K562 (cell line): Measurements from ENCODE around the gene MYOG. TPM values are rescaled to one million over a fixed set of nuclear protein-coding genes. Genes with fewer than 3 reads are reported as not detected.

Source experiments
- ATAC-seq: fragments of 200-7000 bp; cut with Tn5 transposase; 3 replicates; pipeline ENCODE4 v1.9.1; 2020; ENCODE audit warnings: moderate library complexity
- BruUV-seq: library from RNA; stranded (reverse); fragments of 400-500 nt; replicated peaks from 2 replicates; lab custom pipeline; 2021; lab: Mats Ljungman, UMichigan
- CTCF ChIA-PET: fragments of 300-600 bp; formaldehyde crosslinking; extraction: SDS; loops from one replicate; lab custom pipeline; 2021; ENCODE audit warnings: low intra/inter-chr PET ratio; lab: Yijun Ruan, JAX
- POLR2A ChIA-PET: fragments of 300-600, 350-650 bp; sonication (Branson Sonifier 250); formaldehyde crosslinking; extraction: SDS; loops from one replicate; lab custom pipeline; 2021; ENCODE audit warnings: antibody characterized with exemption, inconsistent platforms; lab: Yijun Ruan, JAX
- DNase-seq, 4 experiments: peaks; one replicate each; pipeline versions ENCODE4 v3.0.0 to v3.0.0-alpha.2; 2011 to 2018; ENCODE audit warnings: low spot score in 3 of 4, mixed read lengths in 3 of 4; ENCODE audit errors: extremely low read depth in 1 of 4
- FAIRE-seq: peaks from 2 replicates; lab custom pipeline; 2011; peaks lifted over from hg19 to GRCh38; lab: Jason Lieb, UNC
- H2AFZ ChIP-seq: 2 replicates; pipeline ENCODE4 v1.6.0; 2011; ENCODE audit warnings: low read depth, low read length, control low read depth, inconsistent platforms
- H3K27ac ChIP-seq: fragments of 200-600 bp; 3 replicates; pipeline ENCODE4 v1.8.0; 2011; ENCODE audit warnings: low read depth, mild to moderate bottlenecking, control low read depth, inconsistent platforms, low read length, moderate library complexity, mixed read lengths; ENCODE audit errors: extremely low read depth
- H3K27me3 ChIP-seq, 2 experiments: fragments of 300-600 bp in 1 of 2; 2 replicates in 1 of 2; 3 replicates in 1 of 2; pipeline versions ENCODE4 v1.6.0 to v1.8.0; 2011; ENCODE audit warnings: inconsistent platforms in 2 of 2, low read length in 2 of 2, mild to moderate bottlenecking in 1 of 2, mixed read lengths in 1 of 2, moderate library complexity in 1 of 2; ENCODE audit not compliant: control insufficient read depth in 2 of 2, insufficient read depth in 2 of 2
- H3K36me3 ChIP-seq: fragments of 300-600 bp; 3 replicates; pipeline ENCODE4 v1.8.0; 2011; ENCODE audit warnings: mild to moderate bottlenecking, low read length, inconsistent platforms; ENCODE audit not compliant: control insufficient read depth, insufficient read depth
- H3K4me1 ChIP-seq, 2 experiments: fragments of 200-600 bp in 1 of 2; replicated peaks in 1 of 2; 2 replicates in 1 of 2; 3 replicates in 1 of 2; pipeline versions ENCODE4 v1.5.1 to v1.8.0; 2011; ENCODE audit warnings: inconsistent platforms in 2 of 2, low read length in 2 of 2, mild to moderate bottlenecking in 1 of 2, mixed read lengths in 1 of 2, moderate library complexity in 1 of 2; ENCODE audit not compliant: control insufficient read depth in 2 of 2, insufficient read depth in 2 of 2
- H3K4me2 ChIP-seq: 2 replicates; pipeline ENCODE4 v1.6.1; 2011; ENCODE audit warnings: low read length, control low read depth, inconsistent platforms, mixed read lengths; ENCODE audit not compliant: insufficient read depth
- H3K4me3 ChIP-seq: fragments of 200-600 bp; sonication (generic), shearing (Covaris generic); 2 replicates; pipeline ENCODE4 v1.5.1; 2016; ENCODE audit warnings: control low read depth, inconsistent platforms
- H3K79me2 ChIP-seq: fragments of 200-600 bp; 3 replicates; pipeline ENCODE4 v1.8.0; 2011; ENCODE audit warnings: low read length, inconsistent platforms; ENCODE audit not compliant: control insufficient read depth, insufficient read depth
- H3K9ac ChIP-seq, 2 experiments: 2 replicates each; pipeline versions ENCODE4 v1.6.0 to v1.6.1; 2011; ENCODE audit warnings: low read depth in 2 of 2, low read length in 2 of 2, control low read depth in 1 of 2, inconsistent platforms in 1 of 2, mild to moderate bottlenecking in 1 of 2, mixed read lengths in 1 of 2; ENCODE audit not compliant: insufficient read depth in 1 of 2
- H3K9me1 ChIP-seq: one replicate; pipeline ENCODE4 v1.6.0; 2011; ENCODE audit warnings: inconsistent platforms, mild to moderate bottlenecking, low read length, moderate library complexity; ENCODE audit not compliant: control insufficient read depth, insufficient read depth
- H3K9me3 ChIP-seq: replicated peaks from 2 replicates; pipeline ENCODE4 v1.5.1; 2011; ENCODE audit warnings: low read depth, low read length, inconsistent platforms; ENCODE audit not compliant: control insufficient read depth, insufficient read depth
- H4K20me1 ChIP-seq: replicated peaks from 2 replicates; pipeline ENCODE4 v1.6.1; 2011; ENCODE audit warnings: low read length, inconsistent platforms, mixed read lengths; ENCODE audit not compliant: control insufficient read depth, insufficient read depth
- GATAD2B ChIP-seq: fragments of 450-650 bp; IDR thresholded peaks from 2 replicates; pipeline ENCODE4 v1.6.1; 2017; ENCODE audit warnings: mild to moderate bottlenecking, borderline replicate concordance
- JUNB ChIP-seq: fragments of 450-650 bp; formaldehyde crosslinking; conservative IDR thresholded peaks from 2 replicates; pipeline ENCODE4 v1.4.0; 2020; ENCODE audit warnings: mild to moderate bottlenecking
- LCOR ChIP-seq: sonication (generic); formaldehyde crosslinking; IDR thresholded peaks from 2 replicates; pipeline ENCODE4 v1.8.0; 2022; ENCODE audit warnings: mild to moderate bottlenecking, missing genetic modification reagents
- RNF2 ChIP-seq: sonication (generic); IDR thresholded peaks from 2 replicates; pipeline ENCODE4 v1.6.1; 2016
- SMARCA5 ChIP-seq: fragments of 450-650 bp; IDR thresholded peaks from 2 replicates; pipeline ENCODE4 v1.6.1; 2016
- SOX6 ChIP-seq: fragments of 450-650 bp; IDR thresholded peaks from 2 replicates; pipeline ENCODE4 v1.6.1; 2014; ENCODE audit warnings: mild to moderate bottlenecking
- ZNF175 ChIP-seq: fragments of 200-800 bp; sonication (Bioruptor generic); IDR thresholded peaks from 2 replicates; pipeline ENCODE4 v1.6.1; 2016; ENCODE audit warnings: low read depth, mild to moderate bottlenecking, missing genetic modification characterization, missing compliant biosample characterization
- ZNF274 ChIP-seq: IDR thresholded peaks from 2 replicates; pipeline ENCODE4 v1.6.1; 2011; ENCODE audit warnings: low read depth, mild to moderate bottlenecking, low read length, moderate library complexity, borderline replicate concordance
- ZNF408 ChIP-seq: fragments of 250-450 bp; sonication (Bioruptor Pico); IDR thresholded peaks from 2 replicates; pipeline ENCODE4 v1.4.0; 2020; ENCODE audit warnings: low read depth, mild to moderate bottlenecking, moderate library complexity
- ZNF785 ChIP-seq: fragments of 250-450 bp; sonication (Bioruptor Pico); IDR thresholded peaks from 2 replicates; pipeline ENCODE4 v1.4.0; 2020; ENCODE audit warnings: mild to moderate bottlenecking
- ZNF830 ChIP-seq: fragments of 250-450 bp; sonication (Bioruptor Pico); IDR thresholded peaks from 2 replicates; pipeline ENCODE4 v1.5.0; 2021; ENCODE audit warnings: mild to moderate bottlenecking
- ZSCAN29 ChIP-seq: fragments of 450-650 bp; IDR thresholded peaks from 2 replicates; pipeline ENCODE4 v1.6.1; 2017
- WGBS: fragments of 100-300 bp; shearing (Covaris generic); methylation state at CpG from one replicate; pipeline ENCODE4 v1.1.6; 2016; ENCODE audit warnings: low coverage, mixed read lengths; ENCODE audit not compliant: insufficient coverage; ENCODE audit errors: missing lambda C conversion rate; 5-methylcytosine and 5-hydroxymethylcytosine counted together
- in situ Hi-C: fragments of 300-500 bp; cut with MboI; formaldehyde crosslinking; loops from 4 replicates; pipeline ENCODE4 v1.15.0; 2018; ENCODE audit warnings: inconsistent platforms, mixed read lengths
- intact Hi-C: fragments of 100-400 bp; cut with micrococcal nuclease; formaldehyde crosslinking; loops from 2 replicates; pipeline ENCODE4 v1.14.2; 2022
- polyA plus RNA-seq, 8 experiments: library from polyadenylated mRNA; depleted of rRNA in 4 of 8; stranded (reverse) in 5 of 8; unstranded in 3 of 8; fragments of >200 nt; fragmentation: Nextera tagmentation in 2 of 8; fragmentation: Illumina TruSeq in 1 of 8; extraction: Ambion mirVana in 2 of 8; extraction: Trizol in 1 of 8; gene quantifications; 2 replicates each; pipeline versions ENCODE4 v1.2.1 to v1.2.3, GENCODE V29; 2011 to 2014; ENCODE audit warnings: inconsistent platforms in 1 of 8, missing spikeins in 1 of 8
- total RNA-seq, 7 experiments: library from RNA; depleted of rRNA in 6 of 7; stranded (reverse); fragments of >200 nt in 6 of 7; fragmentation: Illumina TruSeq in 2 of 7; extraction: Trizol in 2 of 7; gene quantifications; 2 replicates each; pipeline versions ENCODE4 v1.2.1 to v1.2.3, GENCODE V29; 2011 to 2021; ENCODE audit warnings: low replicate concordance in 1 of 7
- TF ChIP-seq, protein P1 (sequence below): fragments of 450-650 bp; conservative IDR thresholded peaks from 2 replicates; pipeline ENCODE4 v1.6.1; 2016; ENCODE audit warnings: missing genetic modification characterization, low read depth, mild to moderate bottlenecking, missing compliant biosample characterization, moderate library complexity
- TF ChIP-seq, protein P2 (sequence below): sonication (generic); formaldehyde crosslinking; IDR thresholded peaks from 2 replicates; pipeline ENCODE4 v1.8.1; 2023; ENCODE audit warnings: missing genetic modification reagents, mild to moderate bottlenecking, borderline replicate concordance
- TF ChIP-seq, protein P3 (sequence below): fragments of 450-650 bp; IDR thresholded peaks from 2 replicates; pipeline ENCODE4 v1.6.1; 2016; ENCODE audit warnings: borderline replicate concordance

MYOG gene
- total and polyA plus RNA-seq, 9 of the 15 experiments (the other 6 are each of a cell fraction or from before 2014, with no cell fraction given), result not detected

DNA sequence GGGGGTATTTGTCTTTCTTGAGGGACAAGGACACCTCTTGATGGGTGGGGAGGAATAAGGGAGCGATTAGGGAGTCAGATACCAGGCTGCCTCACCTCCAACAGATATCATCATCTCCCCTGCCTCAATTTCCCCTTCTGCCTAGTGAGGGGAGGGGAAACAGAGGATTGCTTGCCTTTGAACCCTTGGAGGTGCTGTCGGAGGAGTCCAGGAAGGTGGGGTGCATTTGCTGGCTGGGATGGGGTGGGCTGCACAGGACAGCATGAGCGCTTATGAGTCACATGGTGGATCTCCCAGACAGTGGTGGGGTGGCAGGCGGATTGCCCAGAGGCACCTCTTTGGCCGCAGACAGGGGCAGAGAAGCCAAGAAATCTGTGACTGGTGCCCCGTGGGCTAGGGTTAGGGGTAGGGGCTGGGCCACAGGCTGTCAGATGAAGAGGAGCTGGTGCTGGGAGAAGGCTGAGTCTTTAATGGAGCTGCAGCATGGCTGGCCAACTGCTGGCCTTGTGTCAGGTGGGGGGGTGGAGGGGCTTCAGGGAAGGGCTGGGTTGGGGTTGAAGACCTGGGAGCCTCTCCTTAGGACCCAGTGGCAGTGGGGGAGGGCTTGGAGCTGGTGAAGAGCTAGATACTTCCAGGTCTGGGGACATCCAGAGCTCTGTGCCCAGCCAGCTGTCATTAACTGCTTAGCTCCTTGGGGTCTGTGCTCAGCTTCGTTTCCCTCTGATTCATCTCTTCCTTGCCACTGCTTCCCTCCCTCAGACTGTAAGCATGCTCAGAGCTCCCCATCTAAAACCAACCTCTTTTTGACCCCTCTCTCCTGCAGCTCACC is 34.7 kb upstream of the MYOG start:
- Histone ChIP-seq H3K27ac (no peak overlapping the region), H3K9ac (no peak overlapping the region), H3K27me3 (peaks cover 3 to 59% of the 10 kb centered on the region in 2 experiments; a peak in 3 of 5 replicates), H3K4me1 (peaks cover 0 to 5% of the 10 kb centered on the region in 2 experiments; a peak in 1 of 5 replicates), H4K20me1 (peaks cover 7% of the 10 kb centered on the region), H3K9me1 (peaks cover 3% of the 10 kb centered on the region), H3K4me3 (no peak overlapping the region), H3K4me2 (no peak overlapping the region), H2AFZ (no peak overlapping the region), H3K9me3 (no peaks in the 10 kb centered on the region), H3K36me3 (no peaks in the 10 kb centered on the region), H3K79me2 (no peaks in the 10 kb centered on the region)
- POLR2A ChIA-PET, result interaction anchor here (0.5 to 0.7 kb wide), 2 partner anchors 13 to 31 kb away, joined by 3 to 4 read pairs; no protein-coding TSS in a partner anchor
- WGBS, result 0% methylated on average over 7 of the region's 7 CpGs
- DNase-seq (no peak), ATAC-seq (no peak), FAIRE-seq (no peak)
- in situ Hi-C loops, result no loop called here
- intact Hi-C loops, result no loop called here
- no TSS peak for BruUV-seq
- CTCF ChIA-PET, result no interaction called here
- no peak for TF ChIP-seq SOX6
- TF ChIP-seq GATAD2B, result no peak
- TF ChIP-seq ZNF785 (CRISPR knock-in tag), result no peak
- TF ChIP-seq, protein P1, sequence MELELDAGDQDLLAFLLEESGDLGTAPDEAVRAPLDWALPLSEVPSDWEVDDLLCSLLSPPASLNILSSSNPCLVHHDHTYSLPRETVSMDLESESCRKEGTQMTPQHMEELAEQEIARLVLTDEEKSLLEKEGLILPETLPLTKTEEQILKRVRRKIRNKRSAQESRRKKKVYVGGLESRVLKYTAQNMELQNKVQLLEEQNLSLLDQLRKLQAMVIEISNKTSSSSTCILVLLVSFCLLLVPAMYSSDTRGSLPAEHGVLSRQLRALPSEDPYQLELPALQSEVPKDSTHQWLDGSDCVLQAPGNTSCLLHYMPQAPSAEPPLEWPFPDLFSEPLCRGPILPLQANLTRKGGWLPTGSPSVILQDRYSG, result no peak
- no peak for TF ChIP-seq ZSCAN29
- TF ChIP-seq, protein P2, sequence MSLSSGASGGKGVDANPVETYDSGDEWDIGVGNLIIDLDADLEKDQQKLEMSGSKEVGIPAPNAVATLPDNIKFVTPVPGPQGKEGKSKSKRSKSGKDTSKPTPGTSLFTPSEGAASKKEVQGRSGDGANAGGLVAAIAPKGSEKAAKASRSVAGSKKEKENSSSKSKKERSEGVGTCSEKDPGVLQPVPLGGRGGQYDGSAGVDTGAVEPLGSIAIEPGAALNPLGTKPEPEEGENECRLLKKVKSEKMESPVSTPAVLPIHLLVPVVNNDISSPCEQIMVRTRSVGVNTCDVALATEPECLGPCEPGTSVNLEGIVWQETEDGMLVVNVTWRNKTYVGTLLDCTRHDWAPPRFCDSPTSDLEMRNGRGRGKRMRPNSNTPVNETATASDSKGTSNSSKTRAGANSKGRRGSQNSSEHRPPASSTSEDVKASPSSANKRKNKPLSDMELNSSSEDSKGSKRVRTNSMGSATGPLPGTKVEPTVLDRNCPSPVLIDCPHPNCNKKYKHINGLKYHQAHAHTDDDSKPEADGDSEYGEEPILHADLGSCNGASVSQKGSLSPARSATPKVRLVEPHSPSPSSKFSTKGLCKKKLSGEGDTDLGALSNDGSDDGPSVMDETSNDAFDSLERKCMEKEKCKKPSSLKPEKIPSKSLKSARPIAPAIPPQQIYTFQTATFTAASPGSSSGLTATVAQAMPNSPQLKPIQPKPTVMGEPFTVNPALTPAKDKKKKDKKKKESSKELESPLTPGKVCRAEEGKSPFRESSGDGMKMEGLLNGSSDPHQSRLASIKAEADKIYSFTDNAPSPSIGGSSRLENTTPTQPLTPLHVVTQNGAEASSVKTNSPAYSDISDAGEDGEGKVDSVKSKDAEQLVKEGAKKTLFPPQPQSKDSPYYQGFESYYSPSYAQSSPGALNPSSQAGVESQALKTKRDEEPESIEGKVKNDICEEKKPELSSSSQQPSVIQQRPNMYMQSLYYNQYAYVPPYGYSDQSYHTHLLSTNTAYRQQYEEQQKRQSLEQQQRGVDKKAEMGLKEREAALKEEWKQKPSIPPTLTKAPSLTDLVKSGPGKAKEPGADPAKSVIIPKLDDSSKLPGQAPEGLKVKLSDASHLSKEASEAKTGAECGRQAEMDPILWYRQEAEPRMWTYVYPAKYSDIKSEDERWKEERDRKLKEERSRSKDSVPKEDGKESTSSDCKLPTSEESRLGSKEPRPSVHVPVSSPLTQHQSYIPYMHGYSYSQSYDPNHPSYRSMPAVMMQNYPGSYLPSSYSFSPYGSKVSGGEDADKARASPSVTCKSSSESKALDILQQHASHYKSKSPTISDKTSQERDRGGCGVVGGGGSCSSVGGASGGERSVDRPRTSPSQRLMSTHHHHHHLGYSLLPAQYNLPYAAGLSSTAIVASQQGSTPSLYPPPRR (CRISPR knock-in tag), result no peak
- TF ChIP-seq ZNF830 (CRISPR knock-in tag), result no peak
- TF ChIP-seq JUNB (CRISPR knock-in tag), result no peak
- no peak for TF ChIP-seq SMARCA5
- no peak for TF ChIP-seq ZNF175
- no peak for TF ChIP-seq LCOR (CRISPR knock-in tag)
- no peak for TF ChIP-seq ZNF274
- TF ChIP-seq, protein P3, sequence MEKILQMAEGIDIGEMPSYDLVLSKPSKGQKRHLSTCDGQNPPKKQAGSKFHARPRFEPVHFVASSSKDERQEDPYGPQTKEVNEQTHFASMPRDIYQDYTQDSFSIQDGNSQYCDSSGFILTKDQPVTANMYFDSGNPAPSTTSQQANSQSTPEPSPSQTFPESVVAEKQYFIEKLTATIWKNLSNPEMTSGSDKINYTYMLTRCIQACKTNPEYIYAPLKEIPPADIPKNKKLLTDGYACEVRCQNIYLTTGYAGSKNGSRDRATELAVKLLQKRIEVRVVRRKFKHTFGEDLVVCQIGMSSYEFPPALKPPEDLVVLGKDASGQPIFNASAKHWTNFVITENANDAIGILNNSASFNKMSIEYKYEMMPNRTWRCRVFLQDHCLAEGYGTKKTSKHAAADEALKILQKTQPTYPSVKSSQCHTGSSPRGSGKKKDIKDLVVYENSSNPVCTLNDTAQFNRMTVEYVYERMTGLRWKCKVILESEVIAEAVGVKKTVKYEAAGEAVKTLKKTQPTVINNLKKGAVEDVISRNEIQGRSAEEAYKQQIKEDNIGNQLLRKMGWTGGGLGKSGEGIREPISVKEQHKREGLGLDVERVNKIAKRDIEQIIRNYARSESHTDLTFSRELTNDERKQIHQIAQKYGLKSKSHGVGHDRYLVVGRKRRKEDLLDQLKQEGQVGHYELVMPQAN, result no peak
- no peak for TF ChIP-seq ZNF408 (CRISPR knock-in tag)
- TF ChIP-seq RNF2, result no peak
